ENCODE results near the gene LCP1.

Gene LCP1

GRCh38 chr13:46082324-46082723, 99.7 kb downstream of the LCP1 start:
- Histone ChIP-seq H3K27me3 (ENCODE audit: control insufficient read depth, insufficient read depth, low read length) (no peaks in the 10 kb centered on the region), H3K4me3 (ENCODE audit: low read depth, low read length) (no peak overlapping the region), H3K9ac (ENCODE audit: low read depth, low read length) (no peak overlapping the region), H3K9me3 (ENCODE audit: control insufficient read depth, insufficient read depth, low read length) (no peaks in the 10 kb centered on the region), H3K4me1 (ENCODE audit: control insufficient read depth, insufficient read depth, low read length) (no peaks in the 10 kb centered on the region), H3K36me3 (ENCODE audit: control insufficient read depth, insufficient read depth, low read length) (no peaks in the 10 kb centered on the region)

DNA sequence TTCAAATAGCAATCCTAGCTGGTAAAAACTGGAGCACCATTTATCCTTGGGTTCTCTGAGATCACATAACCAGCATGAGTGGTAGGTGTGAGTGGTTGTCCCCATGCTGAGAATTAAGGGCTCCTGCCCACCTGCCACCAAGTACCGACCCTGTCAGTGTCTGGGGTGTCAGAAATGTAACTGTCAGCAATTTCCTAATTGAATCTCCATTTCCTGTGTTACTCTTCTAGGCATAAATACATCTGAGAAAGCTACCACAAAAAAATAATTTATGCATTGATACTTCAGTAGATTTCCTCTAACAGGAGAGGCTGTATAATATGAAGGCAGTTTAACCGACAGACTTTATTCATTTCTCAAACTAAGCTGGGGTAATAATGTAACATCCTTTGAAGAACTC, 102.2 kb downstream of the LCP1 start:
- H3K4me1 ChIP-seq (ENCODE audit: control insufficient read depth, insufficient read depth, low read length): no peaks in the 10 kb centered on the region
- H3K4me3 ChIP-seq (ENCODE audit: low read depth, low read length): no peak overlapping the region
- H3K9ac ChIP-seq (ENCODE audit: low read depth, low read length): no peak overlapping the region
- H3K27me3 ChIP-seq (ENCODE audit: control insufficient read depth, insufficient read depth, low read length): no peaks in the 10 kb centered on the region
- no peaks in the 10 kb centered on the region for H3K9me3 ChIP-seq (ENCODE audit: control insufficient read depth, insufficient read depth, low read length)
- no peaks in the 10 kb centered on the region for H3K36me3 ChIP-seq (ENCODE audit: control insufficient read depth, insufficient read depth, low read length)

DNA sequence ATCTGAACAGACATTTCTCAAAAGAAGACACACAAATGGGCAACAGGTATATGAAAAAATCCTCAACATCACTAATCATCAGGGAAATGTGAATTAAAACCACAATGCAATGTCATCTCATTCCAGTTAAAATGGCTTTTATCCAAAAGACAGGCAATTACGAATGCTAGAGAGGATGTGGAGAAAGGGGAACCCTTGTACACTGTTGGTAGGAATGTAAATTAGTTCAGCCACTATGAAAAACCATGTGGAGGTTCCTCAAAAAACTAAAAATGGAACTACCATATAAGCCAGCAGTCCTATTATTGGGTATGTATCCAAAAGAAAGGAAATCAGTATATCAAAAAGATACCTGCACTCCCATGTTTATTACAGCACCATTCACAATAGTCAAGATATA, 104.7 kb downstream of the LCP1 start:
- Histone ChIP-seq H3K36me3 (ENCODE audit: control insufficient read depth, insufficient read depth, low read length) (no peaks in the 10 kb centered on the region), H3K27me3 (ENCODE audit: control insufficient read depth, insufficient read depth, low read length) (no peaks in the 10 kb centered on the region)

GRCh38 chr13:46076827-46077226, 105.2 kb downstream of the LCP1 start:
- Histone ChIP-seq H3K4me1 (ENCODE audit: control insufficient read depth, insufficient read depth, low read length) (no peaks in the 10 kb centered on the region), H3K27me3 (ENCODE audit: control insufficient read depth, insufficient read depth, low read length) (no peaks in the 10 kb centered on the region), H3K9ac (ENCODE audit: low read depth, low read length) (no peak overlapping the region), H3K36me3 (ENCODE audit: control insufficient read depth, insufficient read depth, low read length) (no peaks in the 10 kb centered on the region), H3K4me3 (ENCODE audit: low read depth, low read length) (no peak overlapping the region), H3K9me3 (ENCODE audit: control insufficient read depth, insufficient read depth, low read length) (no peaks in the 10 kb centered on the region)

More for the DNA sequence above, 104.7 kb downstream of the LCP1 start:
- H3K4me1 ChIP-seq (ENCODE audit: control insufficient read depth, insufficient read depth, low read length): no peaks in the 10 kb centered on the region
- no peak overlapping the region for H3K9ac ChIP-seq (ENCODE audit: low read depth, low read length)
- H3K9me3 ChIP-seq (ENCODE audit: control insufficient read depth, insufficient read depth, low read length): no peaks in the 10 kb centered on the region
- no peak overlapping the region for H3K4me3 ChIP-seq (ENCODE audit: low read depth, low read length)

Data from iPS-15b (cell line).